Astrocyte (in vitro differentiated cells and primary cell): ENCODE results near the gene AKAP13.

Source experiments
- CTCF ChIP-seq: IDR thresholded peaks from 2 replicates; pipeline ENCODE4 v1.5.1; 2011; ENCODE audit warnings: low read depth, mild to moderate bottlenecking, inconsistent platforms, low read length, moderate library complexity; ENCODE audit not compliant: insufficient read depth
- EZH2 ChIP-seq: IDR thresholded peaks from 2 replicates; pipeline ENCODE4 v1.6.1; 2012; ENCODE audit warnings: mild to moderate bottlenecking, low read length, inconsistent platforms; ENCODE audit not compliant: insufficient read depth

- TF ChIP-seq CTCF = no peak
- no peak for TF ChIP-seq EZH2
Observed at GRCh38 chr15:85717212-85717611, 336.8 kb downstream of the AKAP13 start.
